Stimulated activated CD4-positive, alpha-beta T cell treated with anti-CD3 and anti-CD28 coated beads, Interleukin-15, amount 100 ng/mL, for 48 hours (primary cell): ENCODE data around the gene RASSF4.
A peak's percentile ranks its signal among the peaks of the same experiment; 100 is the strongest.

ENCODE experiments used
- DNase-seq, 2 donors: peaks; one replicate each; pipeline ENCODE4 v3.0.0-alpha.2; 2020; ENCODE audit warnings: low read depth in 2 of 2

Gene RASSF4

GRCh38 chr10:44927352-44927751 is 32.2 kb upstream of the RASSF4 start:
- DNase-seq = no peak

- DNase-seq = no peak
Measured at GRCh38 chr10:44928462-44928861, 31.1 kb upstream of the RASSF4 start.

GRCh38 chr10:44929356-44930255 is 30.0 kb upstream of the RASSF4 start:
- DNase-seq = no peak

- DNase-seq = no peak
Measured at GRCh38 chr10:44930904-44931620, 28.5 kb upstream of the RASSF4 start.

GRCh38 chr10:44931621-44932516 is 27.7 kb upstream of the RASSF4 start:
- DNase-seq = no peak

GRCh38 chr10:44932517-44933450 is 26.8 kb upstream of the RASSF4 start:
- DNase-seq = peak; percentile 62 to 79

- DNase-seq = no peak
Measured at GRCh38 chr10:44933451-44934321, 25.9 kb upstream of the RASSF4 start.

- DNase-seq = no peak
Measured at GRCh38 chr10:44934416-44935200, 25.0 kb upstream of the RASSF4 start.

GRCh38 chr10:44935201-44935965 is 24.2 kb upstream of the RASSF4 start:
- no peak for DNase-seq

GRCh38 chr10:44935966-44936295 is 23.7 kb upstream of the RASSF4 start:
- DNase-seq = no peak

- no peak for DNase-seq
Measured at GRCh38 chr10:44936314-44936975, 23.2 kb upstream of the RASSF4 start.

GRCh38 chr10:44937196-44938005 is 22.2 kb upstream of the RASSF4 start:
- DNase-seq = no peak

- DNase-seq = no peak
Measured at GRCh38 chr10:44938956-44939355, 20.6 kb upstream of the RASSF4 start.

- no peak for DNase-seq
Measured at GRCh38 chr10:44939691-44940401, 19.8 kb upstream of the RASSF4 start.

GRCh38 chr10:44944354-44944753 is 15.2 kb upstream of the RASSF4 start:
- no peak for DNase-seq

- DNase-seq = no peak
Measured at GRCh38 chr10:44946205-44946604, 13.4 kb upstream of the RASSF4 start.
